HG03342 (cell line): ENCODE data around the gene AKR1A1.
A peak's percentile ranks its signal among the peaks of the same experiment; 100 is the strongest.
"Not testable (repeated sequence)": the region's sequence is repeated elsewhere in the genome, so short reads cannot be mapped to it uniquely, and the experiment has no call there.

Experiments
- ATAC-seq: cut with Tn5 transposase; IDR thresholded peaks from one replicate; pipeline ENCODE4 v1.9.1; 2021; ENCODE audit warnings: mild to moderate bottlenecking, moderate library complexity; ENCODE audit not compliant: unreplicated experiment

AKR1A1 gene

GRCh38 chr1:45550401-45551351 is at the start of gene AKR1A1:
AKR1A1 (plus strand) TSS chr1:45550826; CDS start chr1:45561795, 10,969 bp downstream.
- ATAC-seq = peak; percentile 85

GRCh38 chr1:45501505-45501859 is 49.1 kb upstream of the AKR1A1 start:
- no peak for ATAC-seq

GRCh38 chr1:45503462-45504360 is 46.9 kb upstream of the AKR1A1 start:
- ATAC-seq = no peak

- ATAC-seq = no peak
These were observed 43.4 kb upstream of the AKR1A1 start for GRCh38 chr1:45507195-45507594.

- no peak for ATAC-seq
These were observed 42.7 kb upstream of the AKR1A1 start for GRCh38 chr1:45507893-45508292.

- ATAC-seq = no peak
These were observed 42.1 kb upstream of the AKR1A1 start for GRCh38 chr1:45508295-45509151.

GRCh38 chr1:45510036-45510971 is 40.3 kb upstream of the AKR1A1 start:
- no peak for ATAC-seq

GRCh38 chr1:45510972-45511527 is 39.6 kb upstream of the AKR1A1 start:
- no peak for ATAC-seq

GRCh38 chr1:45512641-45513054 is 38.0 kb upstream of the AKR1A1 start:
- no peak for ATAC-seq

- not testable (repeated sequence) for ATAC-seq
These were observed 36.9 kb upstream of the AKR1A1 start for GRCh38 chr1:45513532-45514260.

GRCh38 chr1:45516036-45516435 is 34.6 kb upstream of the AKR1A1 start:
- ATAC-seq = no peak

- ATAC-seq = no peak
These were observed 34.2 kb upstream of the AKR1A1 start for GRCh38 chr1:45516465-45516864.

- not testable (repeated sequence) for ATAC-seq
These were observed 32.3 kb upstream of the AKR1A1 start for GRCh38 chr1:45518366-45518765.

- ATAC-seq = no peak
These were observed 31.7 kb upstream of the AKR1A1 start for GRCh38 chr1:45518910-45519309.

GRCh38 chr1:45519774-45520173 is 30.9 kb upstream of the AKR1A1 start:
- ATAC-seq = not testable (repeated sequence)

GRCh38 chr1:45521413-45522323 is 29.0 kb upstream of the AKR1A1 start, which contains the start of gene PRDX1:
PRDX1 (minus strand) TSS chr1:45521884; CDS start chr1:45519043, 2,841 bp downstream.
- peak; percentile 89 for ATAC-seq

- ATAC-seq = peak; percentile 13
These were observed 28.1 kb upstream of the AKR1A1 start for GRCh38 chr1:45522324-45523104.
